NOMO-1 treated with dmso at 0.1 percent for 144 hours (cell line): Measurements from ENCODE around the gene CLDN16.
A peak's percentile ranks its signal among the peaks of the same experiment; 100 is the strongest.

Experiments used
- DNase-seq: peaks from one replicate; lab custom pipeline; 2025; ENCODE audit not compliant: unreplicated experiment; lab: John Stamatoyannopoulos, UW

Gene CLDN16

GRCh38 chr3:190387578-190388213 lies at the start of gene CLDN16:
CLDN16 (plus strand) TSS chr3:190388163; CDS start chr3:190388330, 167 bp downstream.
- DNase-seq, result no peak

- no peak for DNase-seq
Measured at GRCh38 chr3:190338717-190339116, 49.2 kb upstream of the CLDN16 start.

GRCh38 chr3:190339130-190339529 lies 48.8 kb upstream of the CLDN16 start:
- DNase-seq, result peak; percentile 30

GRCh38 chr3:190340071-190340470 lies 47.9 kb upstream of the CLDN16 start:
- no peak for DNase-seq

GRCh38 chr3:190345027-190345821 lies 42.7 kb upstream of the CLDN16 start:
- no peak for DNase-seq

GRCh38 chr3:190345878-190346277 lies 42.1 kb upstream of the CLDN16 start:
- DNase-seq, result no peak

- no peak for DNase-seq
Measured at GRCh38 chr3:190346541-190346940, 41.4 kb upstream of the CLDN16 start.

- no peak for DNase-seq
Measured at GRCh38 chr3:190352861-190353457, 35.0 kb upstream of the CLDN16 start.

- no peak for DNase-seq
Measured at GRCh38 chr3:190356246-190356645, 31.7 kb upstream of the CLDN16 start.

- peak; percentile 55 for DNase-seq
Measured at GRCh38 chr3:190357468-190357867, 30.5 kb upstream of the CLDN16 start.

- DNase-seq, result no peak
Measured at GRCh38 chr3:190359813-190360212, 28.1 kb upstream of the CLDN16 start.

- DNase-seq, result peak; percentile 22
Measured at GRCh38 chr3:190360228-190360627, 27.7 kb upstream of the CLDN16 start.

- DNase-seq, result no peak
Measured at GRCh38 chr3:190361791-190362190, 26.2 kb upstream of the CLDN16 start.

GRCh38 chr3:190362258-190362657 lies 25.7 kb upstream of the CLDN16 start:
- no peak for DNase-seq

- DNase-seq, result no peak
Measured at GRCh38 chr3:190366133-190366532, 21.8 kb upstream of the CLDN16 start.

GRCh38 chr3:190368881-190369280 lies 19.1 kb upstream of the CLDN16 start:
- no peak for DNase-seq

GRCh38 chr3:190369668-190370295 lies 18.2 kb upstream of the CLDN16 start:
- no peak for DNase-seq

- no peak for DNase-seq
Measured at GRCh38 chr3:190370369-190370768, 17.6 kb upstream of the CLDN16 start.

GRCh38 chr3:190371152-190371551 lies 16.8 kb upstream of the CLDN16 start:
- no peak for DNase-seq

GRCh38 chr3:190375246-190375645 lies 12.7 kb upstream of the CLDN16 start:
- peak; percentile 67 for DNase-seq

- DNase-seq, result no peak
Measured at GRCh38 chr3:190375671-190376070, 12.3 kb upstream of the CLDN16 start.
